ENCODE results near the gene SUFU.
A peak's percentile ranks its signal among the peaks of the same experiment; 100 is the strongest.

The SUFU gene

GRCh38 chr10:102537948-102538347 is 34.2 kb downstream of the SUFU start:
- peaks cover 8 to 10% of the 10 kb centered on the region in 2 donors for H3K4me1 Mint-ChIP-seq (ENCODE audit: low read depth in 2 of 2)
- ATAC-seq (replicated peaks) = no peak
- DNase-seq = no peak
- no peak overlapping the region for H3K27ac Mint-ChIP-seq
- no peaks in the 10 kb centered on the region for H3K9me3 Mint-ChIP-seq
- no peak overlapping the region for H3K4me3 Mint-ChIP-seq
- H3K36me3 Mint-ChIP-seq (ENCODE audit: insufficient read depth) = no peaks in the 10 kb centered on the region
- no peaks in the 10 kb centered on the region for H3K27me3 Mint-ChIP-seq

- Mint-ChIP-seq H3K27ac (no peak overlapping the region), H3K9me3 (no peaks in the 10 kb centered on the region), H3K4me1 (ENCODE audit: low read depth in 2 of 2) (peaks cover 8 to 10% of the 10 kb centered on the region in 2 donors), H3K4me3 (no peak overlapping the region), H3K36me3 (ENCODE audit: insufficient read depth) (no peaks in the 10 kb centered on the region), H3K27me3 (no peaks in the 10 kb centered on the region)
- DNase-seq (no peak), ATAC-seq (replicated peaks) (no peak)
Measured at GRCh38 chr10:102538811-102539210, 35.0 kb downstream of the SUFU start.

- no peak overlapping the region for H3K27ac Mint-ChIP-seq
- DNase-seq (no peak), ATAC-seq (replicated peaks) (no peak)
- peaks cover 8% of the 10 kb centered on the region in 2 donors for H3K4me1 Mint-ChIP-seq (ENCODE audit: low read depth in 2 of 2)
- no peak overlapping the region for H3K4me3 Mint-ChIP-seq
- no peaks in the 10 kb centered on the region for H3K9me3 Mint-ChIP-seq
- no peaks in the 10 kb centered on the region for H3K36me3 Mint-ChIP-seq (ENCODE audit: insufficient read depth)
- no peaks in the 10 kb centered on the region for H3K27me3 Mint-ChIP-seq
Measured at GRCh38 chr10:102540023-102540422, 36.3 kb downstream of the SUFU start.

GRCh38 chr10:102542800-102543418 is 39.1 kb downstream of the SUFU start:
- Mint-ChIP-seq H3K4me3 (no peak overlapping the region), H3K4me1 (ENCODE audit: low read depth in 2 of 2) (peaks cover 5 to 11% of the 10 kb centered on the region in 2 donors), H3K27ac (no peak overlapping the region), H3K27me3 (no peaks in the 10 kb centered on the region), H3K36me3 (ENCODE audit: insufficient read depth) (no peaks in the 10 kb centered on the region), H3K9me3 (no peaks in the 10 kb centered on the region)
- ATAC-seq (replicated peaks) (no peak), DNase-seq (no peak)

- H3K9me3 Mint-ChIP-seq = no peaks in the 10 kb centered on the region
- no peaks in the 10 kb centered on the region for H3K36me3 Mint-ChIP-seq (ENCODE audit: insufficient read depth)
- H3K27me3 Mint-ChIP-seq = no peaks in the 10 kb centered on the region
- ATAC-seq (replicated peaks) = no peak
- H3K4me1 Mint-ChIP-seq (ENCODE audit: low read depth in 2 of 2) = peaks cover 5 to 8% of the 10 kb centered on the region in 2 donors
- H3K27ac Mint-ChIP-seq = no peak overlapping the region
- no peak for DNase-seq
- H3K4me3 Mint-ChIP-seq = no peak overlapping the region
Measured at GRCh38 chr10:102545265-102545871, 41.6 kb downstream of the SUFU start.

GRCh38 chr10:102545997-102546396 is 42.2 kb downstream of the SUFU start:
- Mint-ChIP-seq H3K4me3 (no peak overlapping the region), H3K27me3 (no peaks in the 10 kb centered on the region), H3K4me1 (ENCODE audit: low read depth in 2 of 2) (peaks cover 5 to 8% of the 10 kb centered on the region in 2 donors), H3K36me3 (ENCODE audit: insufficient read depth) (peaks cover 6% of the 10 kb centered on the region), H3K9me3 (no peaks in the 10 kb centered on the region), H3K27ac (no peak overlapping the region)
- no peak for ATAC-seq (replicated peaks)
- no peak for DNase-seq

GRCh38 chr10:102546606-102547320 is 43.0 kb downstream of the SUFU start:
- ATAC-seq (replicated peaks) (no peak), DNase-seq (no peak)
- H3K4me3 Mint-ChIP-seq = no peak overlapping the region
- H3K36me3 Mint-ChIP-seq (ENCODE audit: insufficient read depth) = peaks cover 8% of the 10 kb centered on the region
- H3K4me1 Mint-ChIP-seq (ENCODE audit: low read depth in 2 of 2) = peaks cover 5 to 8% of the 10 kb centered on the region in 2 donors
- H3K9me3 Mint-ChIP-seq = no peaks in the 10 kb centered on the region
- peak overlapping the region in 1 of 2 donors; percentile 15 for H3K27ac Mint-ChIP-seq
- no peaks in the 10 kb centered on the region for H3K27me3 Mint-ChIP-seq

- no peak for ATAC-seq (replicated peaks)
- DNase-seq = no peak
- Mint-ChIP-seq H3K36me3 (ENCODE audit: insufficient read depth) (peaks cover 8% of the 10 kb centered on the region), H3K27ac (no peak overlapping the region), H3K27me3 (no peaks in the 10 kb centered on the region), H3K4me3 (no peak overlapping the region), H3K4me1 (ENCODE audit: low read depth in 2 of 2) (peaks cover 7% of the 10 kb centered on the region in 2 donors), H3K9me3 (no peaks in the 10 kb centered on the region)
Measured at GRCh38 chr10:102549549-102549948, 45.8 kb downstream of the SUFU start.

GRCh38 chr10:102550636-102551210 is 47.0 kb downstream of the SUFU start:
- H3K36me3 Mint-ChIP-seq (ENCODE audit: insufficient read depth) = peaks cover 10% of the 10 kb centered on the region
- H3K9me3 Mint-ChIP-seq = no peaks in the 10 kb centered on the region
- no peak for ATAC-seq (replicated peaks)

GRCh38 chr10:102552533-102552932 is 48.8 kb downstream of the SUFU start:
- Mint-ChIP-seq H3K9me3 (no peaks in the 10 kb centered on the region), H3K36me3 (ENCODE audit: insufficient read depth) (peaks cover 10% of the 10 kb centered on the region), H3K4me3 (no peak overlapping the region), H3K27me3 (no peaks in the 10 kb centered on the region), H3K4me1 (ENCODE audit: low read depth in 2 of 2) (peaks cover 3 to 11% of the 10 kb centered on the region in 2 donors), H3K27ac (no peak overlapping the region)
- DNase-seq (no peak), ATAC-seq (replicated peaks) (no peak)

More at GRCh38 chr10:102550636-102551210, 47.0 kb downstream of the SUFU start:
- peaks cover 4 to 7% of the 10 kb centered on the region in 2 donors for H3K4me1 Mint-ChIP-seq (ENCODE audit: low read depth in 2 of 2)
- no peak for DNase-seq
- no peak overlapping the region for H3K27ac Mint-ChIP-seq
- H3K27me3 Mint-ChIP-seq = no peaks in the 10 kb centered on the region
- no peak overlapping the region for H3K4me3 Mint-ChIP-seq

GRCh38 chr10:102553771-102554170 is 50.0 kb downstream of the SUFU start:
- DNase-seq (no peak), ATAC-seq (replicated peaks) (no peak)
- Mint-ChIP-seq H3K27me3 (no peaks in the 10 kb centered on the region), H3K27ac (no peak overlapping the region), H3K36me3 (ENCODE audit: insufficient read depth) (peaks cover 10% of the 10 kb centered on the region), H3K9me3 (no peaks in the 10 kb centered on the region), H3K4me1 (ENCODE audit: low read depth in 2 of 2) (peaks cover 3 to 11% of the 10 kb centered on the region in 2 donors), H3K4me3 (no peak overlapping the region)

- no peak overlapping the region for H3K4me3 Mint-ChIP-seq
- H3K27me3 Mint-ChIP-seq = no peaks in the 10 kb centered on the region
- H3K27ac Mint-ChIP-seq = no peak overlapping the region
- peaks cover 3 to 11% of the 10 kb centered on the region in 2 donors for H3K4me1 Mint-ChIP-seq (ENCODE audit: low read depth in 2 of 2)
- ATAC-seq (replicated peaks) (no peak), DNase-seq (no peak)
- H3K9me3 Mint-ChIP-seq = no peaks in the 10 kb centered on the region
- H3K36me3 Mint-ChIP-seq (ENCODE audit: insufficient read depth) = peaks cover 10% of the 10 kb centered on the region
Measured at GRCh38 chr10:102554531-102554930, 50.8 kb downstream of the SUFU start.

- Mint-ChIP-seq H3K4me1 (ENCODE audit: low read depth in 2 of 2) (peaks cover 3 to 13% of the 10 kb centered on the region in 2 donors), H3K4me3 (no peak overlapping the region), H3K27me3 (no peaks in the 10 kb centered on the region), H3K9me3 (no peaks in the 10 kb centered on the region), H3K36me3 (ENCODE audit: insufficient read depth) (peaks cover 6% of the 10 kb centered on the region), H3K27ac (peak overlapping the region in 1 of 2 donors; percentile 86)
- no peak for ATAC-seq (replicated peaks)
- no peak for DNase-seq
Measured at GRCh38 chr10:102555781-102556328, 52.1 kb downstream of the SUFU start.

Data from effector memory CD8-positive, alpha-beta T cell (primary cell).